IMR-90 (cell line): ENCODE data around the gene MAP3K7CL. TPM values are rescaled to one million over a fixed set of nuclear protein-coding genes. Genes with fewer than 3 reads are reported as not detected.
A peak's percentile ranks its signal among the peaks of the same experiment; 100 is the strongest.

Experiments used
- ATAC-seq: fragments of 200-7000 bp; cut with Tn5 transposase; 2 replicates; pipeline ENCODE4 v1.9.1; 2020; ENCODE audit warnings: low read depth, mild to moderate bottlenecking, moderate library complexity
- BruUV-seq: library from RNA; stranded (reverse); fragments of 400-500 nt; replicated peaks from 2 replicates; lab custom pipeline; 2021; lab: Mats Ljungman, UMichigan
- CTCF ChIA-PET: fragments of 300-600 bp; formaldehyde crosslinking; extraction: SDS; loops from one replicate; lab custom pipeline; 2021; ENCODE audit warnings: antibody characterized with exemption; lab: Yijun Ruan, JAX
- POLR2A ChIA-PET: fragments of 300-600 bp; sonication (Branson Sonifier 250); formaldehyde crosslinking; loops from one replicate; lab custom pipeline; 2022; ENCODE audit warnings: antibody characterized with exemption; ENCODE audit not compliant: unreplicated experiment; lab: Charles Lee
- DNase-seq: peaks from one replicate; pipeline ENCODE4 v3.0.0; 2013
- H2AFZ ChIP-seq: replicated peaks from 2 replicates; pipeline ENCODE3; 2013; ENCODE audit warnings: low read length, mild to moderate bottlenecking; ENCODE audit not compliant: poor library complexity
- H2AK5ac ChIP-seq: 2 replicates; pipeline ENCODE4 v1.6.1; 2013; ENCODE audit warnings: low read depth, low read length, inconsistent platforms
- H2AK9ac ChIP-seq: replicated peaks from 2 replicates; pipeline ENCODE3; 2013; ENCODE audit warnings: mild to moderate bottlenecking, low read depth, low read length, moderate library complexity; ENCODE audit not compliant: poor library complexity
- H2BK120ac ChIP-seq: 2 replicates; pipeline ENCODE4 v1.6.1; 2013; ENCODE audit warnings: low read depth, low read length, inconsistent platforms
- H2BK15ac ChIP-seq: 3 replicates; pipeline ENCODE4 v1.6.1; 2013; ENCODE audit warnings: low read depth, low read length, inconsistent platforms
- H2BK20ac ChIP-seq: 2 replicates; pipeline ENCODE4 v1.6.1; 2013; ENCODE audit warnings: low read depth, mild to moderate bottlenecking, inconsistent platforms, low read length, moderate library complexity
- H2BK5ac ChIP-seq: 2 replicates; pipeline ENCODE4 v1.6.1; 2013; ENCODE audit warnings: mild to moderate bottlenecking, low read depth, low read length, inconsistent platforms; ENCODE audit not compliant: poor library complexity, severe bottlenecking
- H3K14ac ChIP-seq: replicated peaks from 2 replicates; pipeline ENCODE4 v1.6.1; 2013; ENCODE audit warnings: low read depth, low read length, inconsistent platforms
- H3K18ac ChIP-seq: 2 replicates; pipeline ENCODE4 v1.6.1; 2013; ENCODE audit warnings: low read depth, low read length, control low read depth
- H3K23ac ChIP-seq: 2 replicates; pipeline ENCODE4 v1.6.1; 2013; ENCODE audit warnings: low read depth, low read length, inconsistent platforms
- H3K27ac ChIP-seq: 2 replicates; pipeline ENCODE4 v1.5.1; 2013; ENCODE audit warnings: mild to moderate bottlenecking, control low read depth, low read length; ENCODE audit not compliant: insufficient read depth
- H3K27me3 ChIP-seq: 2 replicates; pipeline ENCODE4 v1.6.1; 2013; ENCODE audit warnings: low read length; ENCODE audit not compliant: control insufficient read depth, insufficient read depth
- H3K36me3 ChIP-seq: 2 replicates; pipeline ENCODE4 v1.6.1; 2013; ENCODE audit warnings: low read length, mixed read lengths; ENCODE audit not compliant: control insufficient read depth, insufficient read depth
- H3K4ac ChIP-seq: 2 replicates; pipeline ENCODE4 v1.6.1; 2013; ENCODE audit warnings: low read depth, low read length, inconsistent platforms
- H3K4me1 ChIP-seq: 2 replicates; pipeline ENCODE4 v1.6.1; 2013; ENCODE audit warnings: low read length, mixed read lengths; ENCODE audit not compliant: control insufficient read depth, insufficient read depth
- H3K4me2 ChIP-seq: 2 replicates; pipeline ENCODE4 v1.6.1; 2013; ENCODE audit warnings: low read depth, mild to moderate bottlenecking, control low read depth, low read length, moderate library complexity
- H3K4me3 ChIP-seq: 2 replicates; pipeline ENCODE4 v1.5.1; 2013; ENCODE audit warnings: low read depth, mild to moderate bottlenecking, control low read depth, low read length, moderate library complexity; ENCODE audit not compliant: insufficient read depth
- H3K56ac ChIP-seq: 2 replicates; pipeline ENCODE4 v1.6.1; 2013; ENCODE audit warnings: low read length, inconsistent platforms; ENCODE audit not compliant: insufficient read depth; ENCODE audit errors: extremely low read depth
- H3K79me1 ChIP-seq, 2 experiments: 2 replicates each; pipeline ENCODE4 v1.6.1; 2013; ENCODE audit warnings: low read length in 2 of 2, inconsistent platforms in 1 of 2, low read depth in 1 of 2
- H3K9ac ChIP-seq: 2 replicates; pipeline ENCODE4 v1.6.1; 2013; ENCODE audit warnings: low read depth, low read length, control low read depth
- H3K9me1 ChIP-seq: 2 replicates; pipeline ENCODE4 v1.6.1; 2013; ENCODE audit warnings: low read length, inconsistent platforms; ENCODE audit not compliant: insufficient read depth
- H3K9me3 ChIP-seq: 2 replicates; pipeline ENCODE4 v1.6.1; 2013; ENCODE audit warnings: low read length; ENCODE audit not compliant: control insufficient read depth, insufficient read depth
- H4K20me1 ChIP-seq: 2 replicates; pipeline ENCODE4 v1.6.1; 2013; ENCODE audit warnings: low read length, inconsistent platforms; ENCODE audit not compliant: insufficient read depth
- H4K5ac ChIP-seq: 2 replicates; pipeline ENCODE4 v1.6.1; 2013; ENCODE audit warnings: mild to moderate bottlenecking, low read depth, low read length, control low read depth
- H4K8ac ChIP-seq, 2 experiments: 2 replicates each; pipeline ENCODE4 v1.6.1; 2013; ENCODE audit warnings: low read depth in 2 of 2, low read length in 2 of 2, control low read depth in 1 of 2, inconsistent platforms in 1 of 2
- H4K91ac ChIP-seq: 2 replicates; pipeline ENCODE4 v1.6.1; 2013; ENCODE audit warnings: low read depth, low read length, inconsistent platforms; ENCODE audit not compliant: insufficient read depth
- CHD1 ChIP-seq: IDR thresholded peaks from 2 replicates; pipeline ENCODE4 v1.6.1; 2012; ENCODE audit warnings: low read depth, low read length, improper control_type of control experiment
- FOS ChIP-seq: fragments of 150-350 bp; IDR thresholded peaks from 2 replicates; pipeline ENCODE4 v1.6.1; 2016; ENCODE audit warnings: low read depth, low read length
- MAFK ChIP-seq: IDR thresholded peaks from 2 replicates; pipeline ENCODE4 v1.6.1; 2012; ENCODE audit warnings: low read depth, low read length, improper control_type of control experiment
- NFE2L2 ChIP-seq: fragments of 150-350 bp; IDR thresholded peaks from 2 replicates; pipeline ENCODE4 v1.6.1; 2016; ENCODE audit warnings: low read depth, mild to moderate bottlenecking, low read length
- POLR2A ChIP-seq: IDR thresholded peaks from 2 replicates; pipeline ENCODE4 v1.6.1; 2012; ENCODE audit warnings: mild to moderate bottlenecking, low read depth, low read length
- RAD21 ChIP-seq: IDR thresholded peaks from 2 replicates; pipeline ENCODE4 v1.6.1; 2012; ENCODE audit warnings: low read length, improper control_type of control experiment
- RFX5 ChIP-seq: IDR thresholded peaks from 2 replicates; pipeline ENCODE4 v1.8.0; 2012; ENCODE audit warnings: low read depth, mild to moderate bottlenecking, low read length, moderate library complexity
- WGBS, 2 experiments: methylation state at CpG; one replicate each; pipeline versions ENCODE4 v1.1.5 to v1.1.7; 2013; ENCODE audit warnings: missing lambda C conversion rate in 2 of 2; ENCODE audit not compliant: insufficient read length in 1 of 2; ENCODE audit errors: extremely low coverage in 2 of 2; 5-methylcytosine and 5-hydroxymethylcytosine counted together
- dilution Hi-C: fragments of 300-500 bp; cut with HindIII; formaldehyde crosslinking; loops from one replicate; pipeline ENCODE4 v1.14.3; 2018; ENCODE audit warnings: low sequenced_read_pairs; ENCODE audit not compliant: unreplicated experiment
- in situ Hi-C: fragments of 300-500 bp; cut with MboI; formaldehyde crosslinking; loops from 3 replicates; pipeline ENCODE4 v1.14.3; 2019; ENCODE audit warnings: low sequenced_read_pairs, inconsistent platforms, mixed read lengths
- intact Hi-C: fragments of 100-400 bp; cut with micrococcal nuclease; formaldehyde crosslinking; loops from 2 replicates; pipeline ENCODE4 v1.10.0; 2022
- polyA plus RNA-seq, 3 experiments: library from polyadenylated mRNA; depleted of rRNA; stranded (reverse); fragments of >200 nt; gene quantifications; 2 replicates each; pipeline ENCODE4 v1.2.3, GENCODE V29; 2012; ENCODE audit warnings: low replicate concordance in 1 of 3
- total RNA-seq: library from RNA; depleted of rRNA; stranded (reverse); fragments of >200 nt; gene quantifications from 2 replicates; pipeline ENCODE4 v1.2.3, GENCODE V29; 2012
- TF ChIP-seq, protein P1 (sequence below): conservative IDR thresholded peaks from 2 replicates; pipeline ENCODE4 v1.5.1; 2012; ENCODE audit warnings: mild to moderate bottlenecking, low read depth, low read length, improper control_type of control experiment
- TF ChIP-seq, protein P2 (sequence below): fragments of 150-350 bp; IDR thresholded peaks from 2 replicates; pipeline ENCODE4 v1.6.1; 2017; ENCODE audit warnings: mild to moderate bottlenecking, antibody characterized with exemption, low read length, low read depth

MAP3K7CL gene
- total and polyA plus RNA-seq, 2 of the 4 experiments (the other 2 are of a cell fraction), result 21.0 to 22.3 TPM

DNA sequence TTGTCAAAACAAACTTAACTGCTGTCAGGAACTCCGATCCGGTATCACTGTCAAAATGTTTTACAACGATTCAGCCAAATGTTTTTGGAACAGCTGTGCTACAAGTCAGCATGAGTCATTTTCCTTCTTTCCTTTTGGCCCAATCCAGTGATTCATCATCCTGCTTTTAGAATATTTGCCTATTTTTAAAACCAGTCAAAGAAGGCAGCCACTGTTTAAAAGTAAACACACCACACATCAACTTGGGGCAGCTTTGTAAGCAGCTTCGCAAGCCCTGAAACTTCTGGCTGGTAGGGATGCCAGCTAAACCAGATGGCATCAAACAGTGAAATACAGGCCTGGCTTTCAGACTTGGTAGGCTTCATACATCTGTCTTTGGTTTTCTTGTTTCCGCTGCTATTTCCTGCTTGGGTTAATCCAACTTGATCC is 14.9 kb downstream of the MAP3K7CL start:
- dilution Hi-C loops, result no loop called here
- in situ Hi-C loops, result no loop called here
- POLR2A ChIA-PET, result interaction anchor here (0.6 kb wide), 1 partner anchor 156 kb away, joined by 3 read pairs; no protein-coding TSS in a partner anchor
- ATAC-seq (peak; percentile 73), DNase-seq (peak; percentile 95)
- no peaks in the 10 kb centered on the region for H3K9me3 ChIP-seq
- CTCF ChIA-PET, result interaction anchor here (0.6 to 0.9 kb wide), 2 partner anchors 19 to 44 kb away, joined by 3 to 6 read pairs; no protein-coding TSS in a partner anchor
- H2AK9ac ChIP-seq, result no peak overlapping the region
- peak overlapping the region; percentile 84 for H3K14ac ChIP-seq
- H4K5ac ChIP-seq, result peak overlapping the region; percentile 32; the same call in 1 of the 2 replicates
- peak overlapping the region; percentile 90 for H3K4ac ChIP-seq
- peak overlapping the region; percentile 21 for H3K27ac ChIP-seq
- peak overlapping the region; percentile 93 for H2BK120ac ChIP-seq
- WGBS, 2 experiments, result 0% methylated on average over 3 of the region's 5 CpGs; no CpG with 5 or more reads in 1 of the 2 experiments
- no peaks in the 10 kb centered on the region for H4K20me1 ChIP-seq
- H3K4me3 ChIP-seq, result no peak overlapping the region
- H2BK15ac ChIP-seq, result peak overlapping the region; percentile 26; the same call in 1 of the 3 replicates
- H3K36me3 ChIP-seq, result no peaks in the 10 kb centered on the region
- peak overlapping the region; percentile 96 for H3K23ac ChIP-seq
- H2AFZ ChIP-seq, result peak overlapping the region; percentile 71
- BruUV-seq, result no TSS peak
- H3K9me1 ChIP-seq, result peaks cover 14% of the 10 kb centered on the region
- peak; percentile 24; the same call in 1 of the 2 replicates for TF ChIP-seq MAFK
- TF ChIP-seq NFE2L2, result no peak
- TF ChIP-seq POLR2A, result no peak
- peak; percentile 90 for TF ChIP-seq FOS
- TF ChIP-seq RAD21, result no peak
- TF ChIP-seq, protein P1, sequence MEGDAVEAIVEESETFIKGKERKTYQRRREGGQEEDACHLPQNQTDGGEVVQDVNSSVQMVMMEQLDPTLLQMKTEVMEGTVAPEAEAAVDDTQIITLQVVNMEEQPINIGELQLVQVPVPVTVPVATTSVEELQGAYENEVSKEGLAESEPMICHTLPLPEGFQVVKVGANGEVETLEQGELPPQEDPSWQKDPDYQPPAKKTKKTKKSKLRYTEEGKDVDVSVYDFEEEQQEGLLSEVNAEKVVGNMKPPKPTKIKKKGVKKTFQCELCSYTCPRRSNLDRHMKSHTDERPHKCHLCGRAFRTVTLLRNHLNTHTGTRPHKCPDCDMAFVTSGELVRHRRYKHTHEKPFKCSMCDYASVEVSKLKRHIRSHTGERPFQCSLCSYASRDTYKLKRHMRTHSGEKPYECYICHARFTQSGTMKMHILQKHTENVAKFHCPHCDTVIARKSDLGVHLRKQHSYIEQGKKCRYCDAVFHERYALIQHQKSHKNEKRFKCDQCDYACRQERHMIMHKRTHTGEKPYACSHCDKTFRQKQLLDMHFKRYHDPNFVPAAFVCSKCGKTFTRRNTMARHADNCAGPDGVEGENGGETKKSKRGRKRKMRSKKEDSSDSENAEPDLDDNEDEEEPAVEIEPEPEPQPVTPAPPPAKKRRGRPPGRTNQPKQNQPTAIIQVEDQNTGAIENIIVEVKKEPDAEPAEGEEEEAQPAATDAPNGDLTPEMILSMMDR, result no peak
- no peak for TF ChIP-seq CHD1
- TF ChIP-seq RFX5, result no peak
- TF ChIP-seq, protein P2, sequence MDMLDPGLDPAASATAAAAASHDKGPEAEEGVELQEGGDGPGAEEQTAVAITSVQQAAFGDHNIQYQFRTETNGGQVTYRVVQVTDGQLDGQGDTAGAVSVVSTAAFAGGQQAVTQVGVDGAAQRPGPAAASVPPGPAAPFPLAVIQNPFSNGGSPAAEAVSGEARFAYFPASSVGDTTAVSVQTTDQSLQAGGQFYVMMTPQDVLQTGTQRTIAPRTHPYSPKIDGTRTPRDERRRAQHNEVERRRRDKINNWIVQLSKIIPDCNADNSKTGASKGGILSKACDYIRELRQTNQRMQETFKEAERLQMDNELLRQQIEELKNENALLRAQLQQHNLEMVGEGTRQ, result no peak
- intact Hi-C loops, result loop anchor here (5.0 kb wide), 1 partner anchor 53 kb away; no protein-coding TSS in a partner anchor
- peak overlapping the region; percentile 1 to 73; a peak in 2 of 4 replicates for H4K8ac ChIP-seq
- H2BK20ac ChIP-seq, result peak overlapping the region; percentile 98
- H3K4me1 ChIP-seq, result peaks cover 19% of the 10 kb centered on the region
- H3K9ac ChIP-seq, result no peak overlapping the region
- peaks cover 0 to 23% of the 10 kb centered on the region in 2 experiments; a peak in 2 of 4 replicates for H3K79me1 ChIP-seq
- H2AK5ac ChIP-seq, result peak overlapping the region; percentile 27; the same call in 1 of the 2 replicates
- peak overlapping the region; percentile 60 for H4K91ac ChIP-seq
- H3K27me3 ChIP-seq, result no peaks in the 10 kb centered on the region
- no peak overlapping the region for H3K56ac ChIP-seq
- H3K18ac ChIP-seq, result peak overlapping the region; percentile 48; the same call in 1 of the 2 replicates
- H2BK5ac ChIP-seq, result peak overlapping the region; percentile 92
- H3K4me2 ChIP-seq, result peak overlapping the region; percentile 62
